GM19438 (cell line): ENCODE measurements around the gene ASTN1.

ENCODE experiments used
- ATAC-seq: cut with Tn5 transposase; IDR thresholded peaks from one replicate; pipeline ENCODE4 v1.9.1; 2021; ENCODE audit warnings: low read depth; ENCODE audit not compliant: unreplicated experiment

The ASTN1 gene

DNA sequence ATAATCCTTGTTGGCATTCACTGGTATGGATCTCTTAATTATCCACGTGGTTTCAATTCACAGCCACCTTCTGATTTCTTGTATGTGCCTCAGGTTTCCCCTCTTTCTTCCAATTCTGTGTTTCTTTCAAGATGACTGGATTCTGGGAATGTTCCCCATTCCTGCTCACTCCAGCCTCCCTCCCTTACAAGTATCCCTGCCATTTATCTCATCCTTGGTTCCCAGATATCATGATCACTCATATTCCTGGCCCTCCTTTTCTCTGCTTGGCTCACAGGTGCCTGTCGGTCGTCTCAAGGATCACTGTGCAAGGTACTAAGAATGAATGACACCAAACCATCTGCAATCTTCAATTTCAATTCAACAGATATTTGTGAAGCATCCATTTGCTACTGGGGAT lies 279.2 kb downstream of the ASTN1 start:
- ATAC-seq, result no peak

GRCh38 chr1:176884911-176885310 lies 279.6 kb downstream of the ASTN1 start:
- ATAC-seq, result no peak

DNA sequence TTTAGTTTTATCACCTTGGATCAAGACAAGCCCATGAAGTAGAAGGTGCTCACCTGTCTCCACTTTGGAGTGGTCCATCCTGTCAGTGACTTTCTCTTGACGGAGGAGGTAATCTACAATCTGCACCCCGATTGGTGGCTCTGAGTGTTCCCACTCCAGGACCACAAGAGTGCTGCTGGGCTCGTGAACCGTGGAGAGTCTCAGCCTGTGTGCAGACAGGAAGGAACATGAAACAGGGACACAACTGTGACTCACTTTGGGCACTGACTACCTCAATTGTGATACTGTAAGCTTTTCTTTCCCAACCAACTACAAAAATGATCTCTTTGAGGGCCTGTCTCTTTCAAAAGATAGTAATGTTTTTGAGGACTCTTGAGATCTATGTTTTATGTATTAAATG lies 280.2 kb downstream of the ASTN1 start:
- no peak for ATAC-seq

GRCh38 chr1:176880955-176881595 lies 283.4 kb downstream of the ASTN1 start:
- no peak for ATAC-seq

DNA sequence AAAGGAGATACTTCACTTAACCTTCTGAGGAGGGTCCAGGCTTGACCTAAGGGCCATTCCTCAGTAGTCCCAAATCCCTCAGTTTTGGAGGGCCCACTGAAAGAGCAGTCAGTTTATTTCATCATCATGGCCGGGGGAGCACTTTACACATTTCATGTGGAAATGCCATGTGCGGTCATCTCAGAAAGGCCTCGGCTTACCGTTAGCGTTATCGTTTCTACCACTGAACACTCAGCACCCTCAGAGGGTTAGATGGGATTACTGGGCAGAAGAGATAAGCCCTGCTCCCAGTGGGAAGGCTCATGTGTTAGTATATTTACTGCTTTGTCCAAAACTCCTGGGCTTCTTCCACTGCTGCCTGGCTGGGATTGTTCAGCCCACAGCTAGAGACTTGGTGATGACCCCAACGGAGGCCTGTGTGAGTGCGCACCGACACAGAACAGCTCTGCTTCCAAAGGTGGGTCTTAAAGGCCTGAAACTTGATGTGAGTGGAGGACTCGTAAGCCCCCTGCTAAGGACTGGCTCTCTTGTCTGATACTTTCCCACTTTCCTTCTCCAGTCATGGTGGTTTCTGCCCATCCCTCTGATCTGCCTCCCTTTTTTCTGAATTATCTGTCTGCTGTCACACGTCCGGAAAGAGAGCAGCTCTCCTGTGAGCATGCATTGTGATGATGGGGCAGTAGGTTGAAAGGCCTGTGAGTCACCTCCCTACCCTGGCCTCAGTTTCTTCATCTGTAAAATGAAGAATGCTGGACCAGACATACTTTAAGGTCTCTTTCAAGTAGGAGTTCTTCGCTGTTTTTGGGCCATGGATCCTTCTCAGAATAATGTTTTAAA lies 284.5 kb downstream of the ASTN1 start:
- ATAC-seq, result no peak

DNA sequence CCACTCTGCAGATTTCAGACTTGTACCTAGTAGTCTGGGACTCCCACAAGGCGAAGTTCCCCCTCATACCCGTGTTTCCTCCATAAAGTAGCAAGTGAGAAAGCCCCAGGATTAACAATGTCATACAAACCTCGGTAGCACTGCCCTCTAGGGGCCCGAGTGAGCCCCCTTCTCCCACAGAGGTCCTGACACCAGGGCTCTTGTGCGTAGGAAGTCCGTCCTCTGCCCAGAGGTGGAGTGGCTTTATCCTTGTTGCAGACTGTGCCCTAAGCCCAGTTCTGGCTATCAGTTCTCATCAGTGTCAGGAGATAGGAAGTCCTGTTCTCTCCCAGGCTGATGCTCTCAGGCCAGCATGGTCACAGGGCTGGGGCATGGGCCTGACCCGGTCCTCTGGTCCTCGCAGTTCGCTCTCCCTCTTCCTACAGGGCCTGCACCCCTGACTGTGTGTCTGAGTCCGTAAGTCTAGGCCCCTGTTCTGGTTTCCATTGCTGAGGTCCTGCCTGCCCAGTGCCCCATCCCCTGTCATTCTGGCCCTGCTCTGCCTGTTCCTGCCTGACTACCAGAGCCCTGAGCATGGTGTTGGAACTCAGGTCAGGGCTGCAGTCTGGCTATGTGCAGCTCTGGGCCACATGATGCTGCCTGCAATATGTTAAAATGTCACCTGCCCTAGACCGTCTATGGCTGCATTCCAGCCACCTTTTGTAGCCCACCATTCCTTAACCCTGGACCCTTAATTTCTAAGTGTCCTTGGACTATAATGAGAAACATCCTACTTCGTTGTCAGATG lies 285.6 kb downstream of the ASTN1 start:
- no peak for ATAC-seq

- ATAC-seq, result no peak
These were observed 287.0 kb downstream of the ASTN1 start for GRCh38 chr1:176877557-176877956.

DNA sequence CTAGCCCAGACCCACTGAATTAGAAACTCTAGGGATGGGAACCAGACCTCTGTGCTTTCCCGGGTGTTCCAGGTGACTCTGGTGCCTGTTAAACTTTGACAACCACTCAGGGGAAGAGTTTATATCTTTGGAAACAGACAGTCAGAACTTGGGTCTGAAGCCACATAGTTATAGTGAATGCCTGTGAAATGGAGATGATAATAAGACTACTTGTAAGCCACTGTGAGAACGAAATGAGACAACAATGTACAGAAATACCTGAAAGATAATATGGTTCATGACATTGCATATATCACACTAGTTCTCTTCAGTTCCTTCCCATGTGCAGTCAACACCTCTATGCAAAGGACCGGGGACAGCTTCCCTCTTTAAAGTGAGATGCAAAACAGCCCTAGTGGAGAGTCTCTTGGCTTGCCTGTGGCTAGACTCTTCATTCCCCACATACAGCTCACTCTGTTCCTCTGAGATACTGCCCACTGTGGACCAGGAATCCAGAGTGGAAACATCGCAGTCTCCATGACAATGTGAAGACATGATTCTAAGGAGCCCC lies 287.5 kb downstream of the ASTN1 start:
- no peak for ATAC-seq

DNA sequence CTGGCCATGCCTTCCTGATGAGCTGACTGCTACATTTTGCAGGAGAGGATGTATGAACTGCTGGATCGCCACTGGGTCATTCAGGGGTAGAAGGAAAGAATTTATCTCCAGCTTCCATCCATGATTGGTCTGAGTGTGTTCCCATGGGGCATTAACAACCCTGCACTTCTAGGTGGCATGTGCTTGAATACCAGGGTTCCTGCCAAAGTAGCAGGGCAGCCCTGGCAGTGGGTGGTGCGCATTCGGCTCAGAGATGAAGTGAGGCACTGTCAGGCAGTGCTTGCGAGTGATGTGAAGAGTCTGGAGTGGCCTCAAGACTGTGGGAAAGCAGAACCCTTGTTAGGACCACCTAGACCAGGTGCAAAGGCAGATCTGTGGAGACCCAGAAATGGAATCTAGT lies 294.9 kb downstream of the ASTN1 start:
- ATAC-seq, result no peak

- no peak for ATAC-seq
These were observed 298.3 kb downstream of the ASTN1 start for GRCh38 chr1:176866011-176866714.

DNA sequence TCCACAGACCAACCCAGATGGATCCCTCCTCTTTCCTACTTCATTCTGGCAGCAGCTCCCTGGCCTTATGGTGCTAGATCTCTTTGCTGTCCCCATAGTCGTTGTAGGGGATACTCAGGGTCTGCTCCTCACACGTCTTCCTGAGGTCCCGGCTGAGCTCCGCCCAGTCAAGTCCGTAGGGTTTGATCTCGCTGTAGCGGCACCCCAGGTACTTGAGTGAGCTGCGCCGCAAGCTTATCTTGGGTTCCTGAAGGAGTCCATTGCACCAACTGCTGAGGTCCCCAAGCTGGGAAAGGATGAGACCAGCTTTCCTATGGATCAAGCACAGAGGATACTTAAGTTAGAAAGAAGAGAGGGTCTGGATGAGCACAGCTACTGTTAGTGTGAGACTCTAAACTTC lies 300.3 kb downstream of the ASTN1 start:
- no peak for ATAC-seq

DNA sequence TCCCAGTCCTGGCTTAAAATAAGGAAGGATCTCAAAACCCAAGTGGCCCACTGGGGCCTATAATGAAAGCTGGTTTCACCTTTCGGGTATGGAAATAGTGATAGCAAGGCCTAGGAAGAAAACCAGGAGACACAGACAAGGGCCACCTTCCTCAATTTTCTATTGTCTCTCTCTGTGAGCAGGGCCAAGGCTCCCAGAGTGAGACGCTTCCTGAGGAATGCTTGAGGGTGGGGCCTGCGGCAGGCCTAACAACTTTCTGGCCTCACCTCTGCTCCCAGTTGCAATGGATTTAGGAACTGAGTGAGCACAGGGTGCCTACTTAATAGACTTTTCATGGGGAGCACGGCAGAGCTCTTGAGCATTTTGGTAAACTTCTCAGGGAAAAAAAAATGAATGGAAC lies 300.9 kb downstream of the ASTN1 start:
- ATAC-seq, result no peak

GRCh38 chr1:176858433-176858916 lies 306.0 kb downstream of the ASTN1 start:
- no peak for ATAC-seq

DNA sequence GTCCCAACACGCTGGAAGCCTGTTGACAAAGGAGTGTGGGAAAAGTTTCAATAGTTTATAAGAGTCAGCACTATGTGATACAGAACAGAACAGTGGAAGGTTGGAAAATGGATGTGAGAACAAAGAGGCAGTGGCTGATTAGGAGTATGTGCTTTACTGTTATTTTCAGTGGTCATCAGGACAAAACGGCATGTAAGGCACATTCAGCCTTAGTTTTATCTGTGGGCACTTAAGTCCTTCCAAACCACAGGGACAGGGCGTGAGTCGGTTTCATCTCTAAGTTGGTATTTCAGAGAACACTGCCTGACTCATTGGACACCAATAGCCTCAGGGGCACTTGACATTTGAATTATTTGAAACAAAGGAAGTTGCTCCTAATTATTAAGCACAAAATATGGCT lies 306.9 kb downstream of the ASTN1 start:
- ATAC-seq, result no peak

DNA sequence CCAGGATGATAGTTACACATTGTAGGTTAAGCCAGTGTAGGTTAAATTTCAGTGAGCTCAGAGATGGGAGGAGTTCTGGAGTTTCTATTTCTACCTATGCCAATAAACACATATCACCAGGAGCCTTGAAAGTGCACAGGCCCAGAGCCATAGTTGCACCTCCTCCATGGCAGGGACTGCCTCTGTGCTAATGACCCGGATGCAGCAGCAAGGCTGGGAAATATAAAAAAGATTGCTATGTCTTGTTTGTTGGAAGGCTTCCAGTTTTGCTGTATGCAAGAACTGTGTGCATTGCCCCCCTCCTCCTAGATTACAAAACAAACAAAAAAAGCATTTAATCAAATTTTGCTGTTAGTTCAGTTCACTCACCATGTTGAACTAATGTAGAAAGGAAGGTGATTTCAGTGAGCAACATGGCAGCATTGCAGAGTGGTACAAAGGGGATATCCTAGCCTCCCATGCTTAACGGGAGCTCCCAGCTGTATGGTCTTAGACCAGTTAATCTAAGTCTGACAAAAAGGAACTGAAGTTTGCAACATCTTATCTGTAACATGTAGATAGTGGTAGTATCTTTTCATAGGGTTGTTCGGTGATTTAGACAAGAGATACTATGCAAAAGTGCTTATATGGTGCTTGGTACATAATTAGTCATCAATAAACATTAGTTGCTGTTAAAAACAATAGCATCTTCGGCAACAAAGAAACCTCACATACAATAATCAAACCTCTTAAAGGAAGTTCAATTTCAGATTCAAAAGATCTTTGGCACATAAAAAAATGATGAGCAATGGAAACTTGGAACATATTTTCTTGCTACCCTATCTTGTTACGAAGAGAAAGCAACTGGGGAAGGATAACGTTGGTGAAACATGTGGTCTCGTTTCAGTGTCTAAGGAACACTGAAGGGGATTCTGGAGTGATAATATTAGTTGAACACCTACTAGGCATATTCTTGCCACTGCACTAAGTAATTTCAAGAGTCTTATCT lies 309.5 kb downstream of the ASTN1 start:
- no peak for ATAC-seq

- ATAC-seq, result no peak
These were observed 310.4 kb downstream of the ASTN1 start for GRCh38 chr1:176854121-176854520.

- no peak for ATAC-seq
These were observed 311.0 kb downstream of the ASTN1 start for GRCh38 chr1:176853503-176853902.

DNA sequence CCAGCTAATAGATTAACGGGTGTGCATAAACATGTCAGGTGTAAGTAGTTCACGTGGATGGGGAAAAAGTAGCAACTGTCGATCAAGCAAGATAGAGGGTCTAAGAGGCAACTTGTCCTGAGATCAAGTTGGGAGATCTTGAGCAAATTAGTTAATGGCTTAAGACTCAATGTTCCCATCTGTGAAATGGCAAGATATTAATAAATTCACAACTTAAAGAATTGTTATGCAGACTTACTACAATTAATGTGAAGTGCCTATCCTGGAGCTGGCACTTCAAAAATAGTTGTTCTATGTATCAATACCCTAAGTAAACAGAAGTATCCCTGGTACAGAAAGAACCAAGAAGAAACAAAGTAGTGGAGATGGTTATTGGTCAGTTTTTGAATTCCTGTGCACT lies 312.4 kb downstream of the ASTN1 start:
- ATAC-seq, result no peak

- ATAC-seq, result no peak
These were observed 313.6 kb downstream of the ASTN1 start for GRCh38 chr1:176850871-176851270.
